Dendritic cell treated with granulocyte-macrophage colony-stimulating factor and Interleukin-4, amounts not matched to agents 40 ng/mL and 50 ng/mL, for 4 days (primary cell): Measurements from ENCODE around the gene NELFCD.
A peak's percentile ranks its signal among the peaks of the same experiment; 100 is the strongest.
"Not testable (repeated sequence)": the region's sequence is repeated elsewhere in the genome, so short reads cannot be mapped to it uniquely, and the experiment has no call there.

Experiments used
- H3K27ac Mint-ChIP-seq: one replicate; pipeline ENCODE4 v1.8.0; 2022; ENCODE audit warnings: mild to moderate bottlenecking, mixed read lengths
- H3K27me3 Mint-ChIP-seq: one replicate; pipeline ENCODE4 v1.8.0; 2022; ENCODE audit warnings: mild to moderate bottlenecking, mixed read lengths
- H3K36me3 Mint-ChIP-seq: one replicate; pipeline ENCODE4 v1.8.0; 2022; ENCODE audit warnings: low read depth, mixed read lengths
- H3K4me1 Mint-ChIP-seq: one replicate; pipeline ENCODE4 v1.8.0; 2022; ENCODE audit warnings: low read depth, mixed read lengths
- H3K4me3 Mint-ChIP-seq: one replicate; pipeline ENCODE4 v1.8.0; 2022; ENCODE audit warnings: mild to moderate bottlenecking, moderate library complexity, mixed read lengths
- H3K9me3 Mint-ChIP-seq: one replicate; pipeline ENCODE4 v1.8.0; 2022; ENCODE audit warnings: mixed read lengths
- intact Hi-C: fragments of 100-400 bp; cut with micrococcal nuclease; formaldehyde crosslinking; loops from one replicate; pipeline ENCODE4 v1.15.0; 2022

Gene NELFCD

GRCh38 chr20:58963922-58964321 is 17.1 kb upstream of the NELFCD start:
- H3K27ac Mint-ChIP-seq, H3K4me3 Mint-ChIP-seq, intact Hi-C loops, H3K4me1 Mint-ChIP-seq, H3K9me3 Mint-ChIP-seq, H3K36me3 Mint-ChIP-seq: not testable (repeated sequence)
- H3K27me3 Mint-ChIP-seq, result peaks cover 16% of the 10 kb centered on the region

- Mint-ChIP-seq H3K9me3 (no peaks in the 10 kb centered on the region), H3K36me3 (no peaks in the 10 kb centered on the region), H3K4me1 (peaks cover 4% of the 10 kb centered on the region), H3K27me3 (peaks cover 20% of the 10 kb centered on the region), H3K4me3 (no peak overlapping the region), H3K27ac (no peak overlapping the region)
- intact Hi-C loops, result no loop called here
Observed at GRCh38 chr20:58965270-58966064, 15.6 kb upstream of the NELFCD start.

- Mint-ChIP-seq H3K4me1 (no peaks in the 10 kb centered on the region), H3K27me3 (peaks cover 17% of the 10 kb centered on the region), H3K4me3 (no peak overlapping the region), H3K36me3 (no peaks in the 10 kb centered on the region), H3K27ac (no peak overlapping the region), H3K9me3 (no peaks in the 10 kb centered on the region)
- intact Hi-C loops, result no loop called here
Observed at GRCh38 chr20:58967652-58968429, 13.2 kb upstream of the NELFCD start.

DNA sequence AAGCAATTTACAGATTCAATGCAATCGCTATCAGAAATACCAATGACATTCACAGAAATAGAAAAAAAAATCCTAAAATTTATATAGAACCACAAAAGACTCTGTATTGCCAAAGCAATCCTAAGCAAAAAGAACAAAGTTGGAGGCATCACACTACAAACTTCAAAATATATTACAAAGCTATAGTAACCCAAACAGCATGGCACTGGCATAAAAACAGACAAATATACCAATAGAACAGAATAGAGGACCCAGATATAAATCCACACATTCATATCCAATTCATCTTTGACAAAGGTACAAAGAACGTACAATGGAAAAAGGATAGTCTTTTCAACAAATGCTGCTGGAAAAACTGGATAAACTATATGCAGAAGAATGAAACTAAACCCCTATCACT is 11.6 kb upstream of the NELFCD start:
- intact Hi-C loops, result no loop called here
- no peaks in the 10 kb centered on the region for H3K36me3 Mint-ChIP-seq
- H3K9me3 Mint-ChIP-seq, result no peaks in the 10 kb centered on the region
- H3K27me3 Mint-ChIP-seq, result peaks cover 15% of the 10 kb centered on the region
- no peak overlapping the region for H3K27ac Mint-ChIP-seq
- peaks cover 9% of the 10 kb centered on the region for H3K4me1 Mint-ChIP-seq
- H3K4me3 Mint-ChIP-seq, result no peak overlapping the region

GRCh38 chr20:58970146-58970545 is 10.9 kb upstream of the NELFCD start:
- Mint-ChIP-seq H3K36me3 (no peaks in the 10 kb centered on the region), H3K27me3 (peaks cover 14% of the 10 kb centered on the region), H3K9me3 (no peaks in the 10 kb centered on the region), H3K4me3 (no peak overlapping the region), H3K27ac (no peak overlapping the region), H3K4me1 (peaks cover 10% of the 10 kb centered on the region)
- intact Hi-C loops, result no loop called here

DNA sequence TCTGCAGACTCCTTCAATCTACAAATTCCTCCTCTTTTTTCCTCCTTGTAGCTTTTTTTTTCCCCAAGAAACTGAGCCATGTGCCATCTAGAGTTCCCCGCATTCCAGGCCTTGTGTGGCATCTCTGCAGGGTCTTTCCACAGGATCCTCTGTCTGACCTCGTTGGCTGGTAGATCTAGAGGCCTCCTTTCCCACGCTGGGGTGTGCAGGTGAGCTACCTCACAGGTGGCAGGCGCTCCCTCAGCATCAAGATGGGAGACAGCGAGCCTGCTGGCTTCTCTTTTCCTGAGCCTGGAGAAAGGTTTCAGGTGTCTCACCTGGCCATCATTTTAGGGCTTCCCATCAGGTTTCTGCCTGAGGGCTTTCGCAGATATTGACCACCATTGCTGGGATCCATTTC is 9.6 kb upstream of the NELFCD start:
- Mint-ChIP-seq H3K4me3 (no peak overlapping the region), H3K9me3 (peaks cover 12% of the 10 kb centered on the region), H3K36me3 (no peaks in the 10 kb centered on the region), H3K27me3 (peaks cover 12% of the 10 kb centered on the region), H3K4me1 (peaks cover 11% of the 10 kb centered on the region), H3K27ac (no peak overlapping the region)
- intact Hi-C loops, result no loop called here

DNA sequence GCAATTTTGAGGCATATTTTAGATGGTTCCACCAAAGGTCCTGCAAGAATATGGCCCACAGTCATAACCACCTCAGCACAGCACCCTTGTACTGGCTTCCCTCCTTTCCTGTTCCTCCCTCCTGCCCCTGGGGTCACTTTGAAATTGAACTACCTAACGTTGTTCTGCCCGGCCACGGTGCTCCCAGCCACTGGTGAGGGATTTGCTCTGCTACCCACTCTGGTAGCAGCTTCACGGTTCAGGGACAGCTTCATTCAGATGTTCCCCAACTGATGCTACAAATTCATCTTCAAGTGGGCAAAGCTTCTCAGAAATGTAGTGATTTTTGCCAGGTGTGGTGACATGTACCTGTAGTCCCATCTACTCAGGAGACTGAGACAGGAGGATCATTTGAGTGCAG is 7.9 kb upstream of the NELFCD start:
- H3K27ac Mint-ChIP-seq, result no peak overlapping the region
- H3K9me3 Mint-ChIP-seq, result peaks cover 13% of the 10 kb centered on the region
- peaks cover 6% of the 10 kb centered on the region for H3K27me3 Mint-ChIP-seq
- no peak overlapping the region for H3K4me3 Mint-ChIP-seq
- peaks cover 16% of the 10 kb centered on the region for H3K4me1 Mint-ChIP-seq
- intact Hi-C loops, result no loop called here
- no peaks in the 10 kb centered on the region for H3K36me3 Mint-ChIP-seq

DNA sequence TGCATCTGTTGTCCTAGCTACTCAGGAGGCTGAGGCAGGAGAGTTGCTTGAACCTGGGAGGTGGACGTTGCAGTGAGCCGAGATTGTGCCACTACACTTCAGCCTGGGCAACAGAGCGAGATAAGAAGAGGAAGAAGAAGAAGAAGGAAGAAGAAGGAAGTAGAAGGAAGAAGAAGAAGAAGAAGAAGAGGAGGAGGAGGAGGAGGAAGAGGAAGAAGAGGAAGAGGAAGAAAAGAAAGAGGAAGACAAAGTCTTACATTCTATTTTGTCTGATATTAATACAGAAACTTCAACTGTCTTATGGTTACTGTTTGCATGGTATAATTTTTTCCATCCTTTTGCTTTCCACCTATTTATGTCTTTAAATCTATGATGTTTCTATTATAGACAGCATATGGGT is 7.2 kb upstream of the NELFCD start:
- no peak overlapping the region for H3K27ac Mint-ChIP-seq
- peaks cover 22% of the 10 kb centered on the region for H3K4me1 Mint-ChIP-seq
- peaks cover 8% of the 10 kb centered on the region for H3K27me3 Mint-ChIP-seq
- H3K36me3 Mint-ChIP-seq, result no peaks in the 10 kb centered on the region
- intact Hi-C loops, result no loop called here
- H3K4me3 Mint-ChIP-seq, result no peak overlapping the region
- peaks cover 13% of the 10 kb centered on the region for H3K9me3 Mint-ChIP-seq

DNA sequence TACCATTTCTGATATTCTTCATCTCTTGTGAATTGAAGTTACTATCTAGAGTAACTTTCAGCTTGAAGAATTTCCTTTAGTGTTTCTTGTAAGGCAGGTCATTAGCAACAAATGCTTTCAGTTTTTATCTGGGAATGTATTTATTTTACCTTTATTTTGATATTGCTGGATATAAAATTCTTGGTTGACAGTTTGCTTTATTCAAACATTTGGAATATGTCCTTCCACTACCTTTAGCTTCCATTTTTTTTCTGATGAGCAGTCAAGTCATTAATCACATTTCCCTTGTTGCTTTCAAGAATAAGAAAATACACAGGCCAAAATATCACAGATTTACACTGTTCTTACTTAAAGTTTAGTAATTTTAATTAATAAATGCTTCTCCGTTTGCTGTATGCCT is 5.7 kb upstream of the NELFCD start:
- Mint-ChIP-seq H3K9me3 (peaks cover 13% of the 10 kb centered on the region), H3K4me3 (no peak overlapping the region), H3K27me3 (peaks cover 5% of the 10 kb centered on the region), H3K27ac (no peak overlapping the region), H3K36me3 (no peaks in the 10 kb centered on the region), H3K4me1 (peaks cover 23% of the 10 kb centered on the region)
- intact Hi-C loops, result no loop called here

- Mint-ChIP-seq H3K9me3 (peaks cover 13% of the 10 kb centered on the region), H3K4me3 (no peak overlapping the region), H3K27me3 (peaks cover 5% of the 10 kb centered on the region), H3K36me3 (no peaks in the 10 kb centered on the region), H3K27ac (no peak overlapping the region), H3K4me1 (peaks cover 23% of the 10 kb centered on the region)
- intact Hi-C loops, result no loop called here
Observed at GRCh38 chr20:58976061-58976730, 4.9 kb upstream of the NELFCD start.

- H3K36me3 Mint-ChIP-seq, result no peaks in the 10 kb centered on the region
- H3K27me3 Mint-ChIP-seq, result peaks cover 5% of the 10 kb centered on the region
- no peak overlapping the region for H3K27ac Mint-ChIP-seq
- peaks cover 13% of the 10 kb centered on the region for H3K9me3 Mint-ChIP-seq
- peaks cover 33% of the 10 kb centered on the region for H3K4me1 Mint-ChIP-seq
- intact Hi-C loops, result no loop called here
- no peak overlapping the region for H3K4me3 Mint-ChIP-seq
Observed at GRCh38 chr20:58978351-58979190, 2.5 kb upstream of the NELFCD start.

- intact Hi-C loops, result loop anchor here (5.0 to 10.0 kb wide), 2 partner anchors 53 to 89 kb away; partner anchors contain the start of gene ATP5F1E
- H3K9me3 Mint-ChIP-seq, result no peaks in the 10 kb centered on the region
- H3K36me3 Mint-ChIP-seq, result peaks cover 17% of the 10 kb centered on the region
- peaks cover 49% of the 10 kb centered on the region for H3K4me1 Mint-ChIP-seq
- peak overlapping the region; percentile 75 for H3K4me3 Mint-ChIP-seq
- H3K27me3 Mint-ChIP-seq, result peaks cover 5% of the 10 kb centered on the region
- H3K27ac Mint-ChIP-seq, result no peak overlapping the region
Observed at GRCh38 chr20:58981628-58982364, 740 bp downstream of the NELFCD start.
